Heart left ventricle (tissue), 16 donors: ENCODE measurements around the gene DES. TPM values are rescaled to one million over a fixed set of nuclear protein-coding genes. Genes with fewer than 3 reads are reported as not detected.

Experiments used
- ATAC-seq, 4 donors: fragments of 200-7000 bp; cut with Tn5 transposase; one replicate each; pipeline ENCODE4 v1.9.1; 2020 to 2022; ENCODE audit warnings: moderate library complexity in 4 of 4, mild to moderate bottlenecking in 3 of 4, moderate number of reproducible peaks in 1 of 4
- DNase-seq, 5 donors: peaks; one replicate each; pipeline ENCODE4 v3.0.0-alpha.2; 2020
- H3K27ac ChIP-seq, 12 donors: fragments of 200-600 bp; sonication (generic) in 4 of 12; one replicate each; pipeline versions ENCODE4 v1.5.0 to v1.8.0; 2016 to 2022; ENCODE audit warnings: mild to moderate bottlenecking in 2 of 12
- H3K27me3 ChIP-seq, 9 donors: fragments of 200-600 bp; sonication (generic) in 2 of 9; one replicate each; pipeline versions ENCODE4 v1.5.1 to v1.8.0; 2016 to 2022; ENCODE audit warnings: mild to moderate bottlenecking in 3 of 9
- H3K36me3 ChIP-seq, 9 donors: fragments of 200-600 bp; sonication (generic) in 2 of 9; one replicate each; pipeline versions ENCODE4 v1.5.0 to v1.8.0; 2018 to 2022; ENCODE audit warnings: mild to moderate bottlenecking in 2 of 9
- H3K4me1 ChIP-seq, 12 donors: fragments of 200-600 bp; sonication (generic) in 4 of 12; one replicate each; pipeline versions ENCODE4 v1.5.0 to v1.8.0; 2016 to 2022; ENCODE audit warnings: mild to moderate bottlenecking in 3 of 12
- H3K4me3 ChIP-seq, 12 donors: fragments of 200-600 bp; sonication (generic) in 4 of 12; one replicate each; pipeline versions ENCODE4 v1.5.0 to v1.8.0; 2017 to 2022; ENCODE audit warnings: mild to moderate bottlenecking in 9 of 12, moderate library complexity in 4 of 12
- H3K9me3 ChIP-seq, 12 donors: fragments of 200-600 bp; sonication (generic) in 4 of 12; one replicate each; pipeline versions ENCODE4 v1.5.0 to v1.8.0; 2016 to 2022; ENCODE audit warnings: mild to moderate bottlenecking in 1 of 12
- CTCF ChIP-seq, 12 donors: fragments of 200-600 bp; sonication (generic) in 4 of 12; IDR thresholded peaks; one replicate each; pipeline versions ENCODE4 v1.5.0 to v1.8.0; 2018 to 2022; ENCODE audit warnings: antibody characterized with exemption in 12 of 12, mild to moderate bottlenecking in 5 of 12
- POLR2A ChIP-seq, 2 donors: fragments of 450-650 bp; IDR thresholded peaks; one replicate each; pipeline ENCODE4 v1.6.1; 2017; ENCODE audit warnings: antibody characterized with exemption in 2 of 2, mild to moderate bottlenecking in 2 of 2, moderate library complexity in 2 of 2
- WGBS, 4 donors: extraction: QIAGEN DNeasy Blood & Tissue Kit in 2 of 4; methylation state at CpG; one replicate each; pipeline versions ENCODE4 v1.1.5 to v1.1.7; 2013 to 2018; 5-methylcytosine and 5-hydroxymethylcytosine counted together
- intact Hi-C, 10 donors: fragments of 100-400 bp; cut with DNase I; formaldehyde crosslinking; loops; one replicate each; pipeline versions ENCODE4 v1.11.1 to v1.14.2; 2022
- polyA plus RNA-seq, 2 donors: library from polyadenylated mRNA; stranded (reverse); fragments of 200-250 nt; gene quantifications; one replicate each; pipeline ENCODE4 v1.2.3, GENCODE V29; 2013
- total RNA-seq, 9 donors: library from RNA; depleted of rRNA in 2 of 9; stranded (reverse); fragments of >200 nt in 2 of 9; fragmentation: NEBNext Ultra II Directional in 3 of 9; extraction: Animal tissue kit (Norgen Biotek cat#: 25700) in 3 of 9; gene quantifications; one replicate each; pipeline versions ENCODE4 v1.1.0 to v1.2.4, GENCODE V29; 2016 to 2023
- donor health status: ischemic (EF 13 %, LVEDD 7.1; RV severe dilation, severe dysfunction).
- donor health status: healthy with polysubstance abuse.
- donor health status: DM: no; HTN: yes; CAD: no.
- donor health status: DM: no; HTN: no; CAD: no.
- donor health status: ischemic (EF 25% LVEDD 6.9; RV normal size, moderate dysfunction).
- donor health status: ischemic (EF 25% LVEDD 5.7; RV mildly dilated, moderate dysfunction).
- donor health status: healthy.
- donor health status: DM: yes; HTN: yes; CAD: no.
- donor health status: ischemic (EF 35%, LVEDD 5.7; RV mildly dilated, moderate dysfunction).
- donor health status: nonischemic (EF 11% LVEDD 7.7; RV severe dilation, severe dysfunction).
- donor health status: DM: yes; HTN: yes; CAD: no.
- donor health status: PGD.
- donor health status: ischemic (EF 29% LVEDD 5.4; RV normal size, mild dysfunction).
- donor health status: nonischemic (EF 23%, LVEDD 6.1; RV moderate dilation, normal function).

Gene DES
- total and polyA plus RNA-seq, 11 donors = 9,618 to 28,674 (median 17,979) TPM

GRCh38 chr2:219475697-219476651 lies 57.8 kb downstream of the DES start:
- H3K4me1 ChIP-seq = peaks cover 0 to 31% (median 0%) of the 10 kb centered on the region in 12 donors
- H3K27ac ChIP-seq = peak overlapping the region in 7 of 12 donors; percentile 25 to 72 (median 63)
- 24 to 34% (median 31%) methylated on average over 13 to 14 of the region's 14 CpGs for WGBS, 4 donors
- ATAC-seq (peak in 3 of 4 donors; percentile 31 to 67 (median 60)), DNase-seq (peak in 4 of 5 donors; percentile 67 to 79 (median 68))
- no peak overlapping the region for H3K4me3 ChIP-seq
- intact Hi-C loops = loop anchor here (1.0 to 10.0 kb wide), 8 partner anchors 45 to 74 kb away; no protein-coding TSS in a partner anchor
- no peaks in the 10 kb centered on the region for H3K27me3 ChIP-seq
- peaks cover 0 to 43% (median 4%) of the 10 kb centered on the region in 9 donors for H3K36me3 ChIP-seq
- TF ChIP-seq CTCF (IDR thresholded peaks at IDR 0.05) = peak; percentile 79 to 90 (median 86)
- no peak for TF ChIP-seq POLR2A (IDR thresholded peaks at IDR 0.05)
- H3K9me3 ChIP-seq = no peaks in the 10 kb centered on the region

Other genes with a start within 250 kb of the DES start
- gene SLC23A3, start 248.3 kb upstream of the DES start, total RNA-seq = under 1 TPM in 8 of 9 donors, not detected in 1; 0.12 to 0.92 (median 0.44) TPM
- gene SLC23A3, start 248.3 kb upstream of the DES start, polyA plus RNA-seq = under 1 TPM; 0.17 to 0.84 TPM
- 10 to 100 TPM; 40.1 to 81.8 (median 57.2) TPM for gene CNPPD1, start 241.5 kb upstream of the DES start, total RNA-seq
- gene CNPPD1, start 241.5 kb upstream of the DES start, polyA plus RNA-seq = 100 to 1,000 TPM in 1 of 2 donors, 10 to 100 TPM in 1; 37.3 to 118 TPM
- 10 to 100 TPM; 28.3 to 55.8 (median 38.2) TPM for gene RETREG2, start 240.1 kb upstream of the DES start, total RNA-seq
- 10 to 100 TPM; 13.4 to 56.0 TPM for gene RETREG2, start 240.1 kb upstream of the DES start, polyA plus RNA-seq
- gene ZFAND2B, start 211.6 kb upstream of the DES start, total RNA-seq = 10 to 100 TPM; 13.9 to 32.3 (median 23.5) TPM
- 10 to 100 TPM; 17.6 to 35.7 TPM for gene ZFAND2B, start 211.6 kb upstream of the DES start, polyA plus RNA-seq
- 10 to 100 TPM; 12.1 to 28.1 (median 17.9) TPM for gene ABCB6, start 199.4 kb upstream of the DES start, total RNA-seq
- 10 to 100 TPM; 25.3 to 30.4 TPM for gene ABCB6, start 199.4 kb upstream of the DES start, polyA plus RNA-seq
- gene ATG9A, start 188.7 kb upstream of the DES start, total RNA-seq = 100 to 1,000 TPM in 3 of 9 donors, 10 to 100 TPM in 6; 62.8 to 147 (median 83.5) TPM
- 100 to 1,000 TPM in 1 of 2 donors, 10 to 100 TPM in 1; 28.3 to 133 TPM for gene ATG9A, start 188.7 kb upstream of the DES start, polyA plus RNA-seq
- gene ANKZF1, start 188.6 kb upstream of the DES start, total RNA-seq = 10 to 100 TPM; 14.0 to 36.8 (median 28.0) TPM
- gene ANKZF1, start 188.6 kb upstream of the DES start, polyA plus RNA-seq = 10 to 100 TPM; 15.2 to 22.5 TPM
- 1 to 10 TPM; 1.6 to 7.9 (median 2.5) TPM for gene GLB1L, start 172.9 kb upstream of the DES start, total RNA-seq
- gene GLB1L, start 172.9 kb upstream of the DES start, polyA plus RNA-seq = 1 to 10 TPM; 1.3 to 1.8 TPM
- 10 to 100 TPM; 13.8 to 26.9 (median 19.1) TPM for gene STK16, start 172.9 kb upstream of the DES start, total RNA-seq
- 10 to 100 TPM; 13.8 to 31.6 TPM for gene STK16, start 172.9 kb upstream of the DES start, polyA plus RNA-seq
- gene TUBA4B, start 165.1 kb upstream of the DES start, total RNA-seq = not detected
- gene TUBA4B, start 165.1 kb upstream of the DES start, polyA plus RNA-seq = not detected
- 100 to 1,000 TPM; 137 to 381 (median 193) TPM for gene TUBA4A, start 164.5 kb upstream of the DES start, total RNA-seq
- gene TUBA4A, start 164.5 kb upstream of the DES start, polyA plus RNA-seq = 100 to 1,000 TPM; 189 to 362 TPM
- gene DNAJB2, start 139.0 kb upstream of the DES start, total RNA-seq = 10 to 100 TPM; 61.3 to 95.4 (median 74.9) TPM
- gene DNAJB2, start 139.0 kb upstream of the DES start, polyA plus RNA-seq = 100 to 1,000 TPM in 1 of 2 donors, 10 to 100 TPM in 1; 66.5 to 181 TPM
- gene PTPRN, start 109.0 kb upstream of the DES start, total RNA-seq = under 1 TPM in 3 of 9 donors, not detected in 6; 0.19 to 0.93 (median 0.59) TPM
- under 1 TPM in 1 of 2 donors, not detected in 1; 0.12 TPM for gene PTPRN, start 109.0 kb upstream of the DES start, polyA plus RNA-seq
- not detected for gene RESP18, start 85.6 kb upstream of the DES start, total RNA-seq
- not detected for gene RESP18, start 85.6 kb upstream of the DES start, polyA plus RNA-seq
- gene DNPEP, start 30.5 kb upstream of the DES start, total RNA-seq = 100 to 1,000 TPM in 1 of 9 donors, 10 to 100 TPM in 8; 61.8 to 101 (median 73.4) TPM
- 10 to 100 TPM; 61.3 to 69.6 TPM for gene DNPEP, start 30.5 kb upstream of the DES start, polyA plus RNA-seq
- gene SPEG, start 16.5 kb downstream of the DES start, total RNA-seq = 100 to 1,000 TPM in 6 of 9 donors, 10 to 100 TPM in 3; 93.6 to 150 (median 114) TPM
- 10 to 100 TPM; 64.8 to 92.2 TPM for gene SPEG, start 16.5 kb downstream of the DES start, polyA plus RNA-seq
- 10 to 100 TPM; 15.8 to 31.6 (median 20.1) TPM for gene GMPPA, start 80.5 kb downstream of the DES start, total RNA-seq
- gene GMPPA, start 80.5 kb downstream of the DES start, polyA plus RNA-seq = 10 to 100 TPM; 18.2 to 35.5 TPM
- gene ASIC4, start 96.1 kb downstream of the DES start, total RNA-seq = under 1 TPM in 1 of 9 donors, not detected in 8; 0.10 TPM
- gene ASIC4, start 96.1 kb downstream of the DES start, polyA plus RNA-seq = under 1 TPM; 0.03 to 0.08 TPM
- 100 to 1,000 TPM in 6 of 9 donors, 10 to 100 TPM in 3; 77.9 to 196 (median 138) TPM for gene CHPF, start 125.4 kb downstream of the DES start, total RNA-seq
- gene CHPF, start 125.4 kb downstream of the DES start, polyA plus RNA-seq = 100 to 1,000 TPM in 1 of 2 donors, 10 to 100 TPM in 1; 74.1 to 209 TPM
- gene TMEM198, start 125.7 kb downstream of the DES start, total RNA-seq = 1 to 10 TPM in 8 of 9 donors, under 1 TPM in 1; 0.65 to 4.7 (median 2.3) TPM
- gene TMEM198, start 125.7 kb downstream of the DES start, polyA plus RNA-seq = 10 to 100 TPM in 1 of 2 donors, 1 to 10 TPM in 1; 2.2 to 10.2 TPM
- 100 to 1,000 TPM; 149 to 230 (median 178) TPM for gene OBSL1, start 153.2 kb downstream of the DES start, total RNA-seq
- gene OBSL1, start 153.2 kb downstream of the DES start, polyA plus RNA-seq = 100 to 1,000 TPM in 1 of 2 donors, 10 to 100 TPM in 1; 88.1 to 177 TPM
- 10 to 100 TPM in 1 of 9 donors, 1 to 10 TPM in 7, under 1 TPM in 1; 0.52 to 14.2 (median 1.8) TPM for gene INHA, start 153.9 kb downstream of the DES start, total RNA-seq
- gene INHA, start 153.9 kb downstream of the DES start, polyA plus RNA-seq = 10 to 100 TPM in 1 of 2 donors, 1 to 10 TPM in 1; 5.5 to 12.0 TPM
- 10 to 100 TPM in 7 of 9 donors, 1 to 10 TPM in 2; 7.3 to 24.1 (median 13.9) TPM for gene STK11IP, start 179.5 kb downstream of the DES start, total RNA-seq
- gene STK11IP, start 179.5 kb downstream of the DES start, polyA plus RNA-seq = 10 to 100 TPM; 14.9 to 15.6 TPM
- 100 to 1,000 TPM; 249 to 507 (median 428) TPM for gene SLC4A3, start 209.3 kb downstream of the DES start, total RNA-seq
- gene SLC4A3, start 209.3 kb downstream of the DES start, polyA plus RNA-seq = 100 to 1,000 TPM; 236 to 250 TPM